HL-60 (cell line): ENCODE results near the gene FGF10.

Source experiments
- DNase-seq, 2 experiments: peaks; one replicate each; pipeline ENCODE4 v3.0.0-alpha.2; 2010 to 2020; ENCODE audit warnings: low read depth in 1 of 2, low spot score in 1 of 2
- H3K27ac ChIP-seq: fragments of 250-450 bp; sonication (Bioruptor Pico); replicated peaks from 2 replicates; pipeline ENCODE4 v1.5.1; 2020; ENCODE audit warnings: mild to moderate bottlenecking, moderate library complexity
- H3K27me3 ChIP-seq: fragments of 250-450 bp; sonication (Bioruptor Pico); 2 replicates; pipeline ENCODE4 v1.5.1; 2021; ENCODE audit warnings: mild to moderate bottlenecking, moderate library complexity; ENCODE audit not compliant: insufficient read depth, poor library complexity, severe bottlenecking
- H3K4me3 ChIP-seq: replicated peaks from 2 replicates; pipeline ENCODE4 v1.5.1; 2011; ENCODE audit warnings: mild to moderate bottlenecking, control low read depth, low read length; ENCODE audit not compliant: insufficient read depth
- CTCF ChIP-seq: IDR thresholded peaks from one replicate; pipeline ENCODE4 v1.5.1; 2011; ENCODE audit warnings: low read length, control low read depth, inconsistent platforms; ENCODE audit not compliant: insufficient read depth
- GABPA ChIP-seq: IDR thresholded peaks from 2 replicates; pipeline ENCODE4 v1.6.1; 2012; ENCODE audit warnings: low read depth
- POLR2AphosphoS5 ChIP-seq: IDR thresholded peaks from 2 replicates; pipeline ENCODE4 v1.6.1; 2012; ENCODE audit warnings: low read depth
- REST ChIP-seq: IDR thresholded peaks from 2 replicates; pipeline ENCODE4 v1.6.1; 2012; ENCODE audit warnings: low read depth; ENCODE audit not compliant: insufficient replicate concordance
- SPI1 ChIP-seq: IDR thresholded peaks from 2 replicates; pipeline ENCODE4 v1.6.1; 2012; ENCODE audit warnings: low read depth, mild to moderate bottlenecking, borderline replicate concordance

FGF10 gene

GRCh38 chr5:44266882-44267576, 122.2 kb downstream of the FGF10 start:
- no peak for DNase-seq
- H3K27ac ChIP-seq, result no peak overlapping the region
- no peaks in the 10 kb centered on the region for H3K27me3 ChIP-seq
- no peak for TF ChIP-seq CTCF
- no peak for TF ChIP-seq REST
- no peak for TF ChIP-seq GABPA
- TF ChIP-seq POLR2AphosphoS5, result no peak
- TF ChIP-seq SPI1, result no peak
- H3K4me3 ChIP-seq, result no peak overlapping the region

- Histone ChIP-seq H3K27ac (no peak overlapping the region), H3K4me3 (no peak overlapping the region), H3K27me3 (no peaks in the 10 kb centered on the region)
- TF ChIP-seq SPI1 (no peak), CTCF (no peak), REST (no peak), GABPA (no peak), POLR2AphosphoS5 (no peak)
- DNase-seq, result no peak
Measured at GRCh38 chr5:44265713-44266112, 123.5 kb downstream of the FGF10 start.

GRCh38 chr5:44260793-44261192, 128.4 kb downstream of the FGF10 start:
- no peak for DNase-seq
- Histone ChIP-seq H3K27me3 (no peaks in the 10 kb centered on the region), H3K4me3 (no peak overlapping the region), H3K27ac (no peak overlapping the region)
- TF ChIP-seq CTCF (no peak), GABPA (no peak), SPI1 (no peak), POLR2AphosphoS5 (no peak), REST (no peak)
